Measurements from ENCODE around the gene CD99.
"Not testable (repeated sequence)": the region's sequence is repeated elsewhere in the genome, so short reads cannot be mapped to it uniquely, and the experiment has no call there.

CD99 gene

DNA sequence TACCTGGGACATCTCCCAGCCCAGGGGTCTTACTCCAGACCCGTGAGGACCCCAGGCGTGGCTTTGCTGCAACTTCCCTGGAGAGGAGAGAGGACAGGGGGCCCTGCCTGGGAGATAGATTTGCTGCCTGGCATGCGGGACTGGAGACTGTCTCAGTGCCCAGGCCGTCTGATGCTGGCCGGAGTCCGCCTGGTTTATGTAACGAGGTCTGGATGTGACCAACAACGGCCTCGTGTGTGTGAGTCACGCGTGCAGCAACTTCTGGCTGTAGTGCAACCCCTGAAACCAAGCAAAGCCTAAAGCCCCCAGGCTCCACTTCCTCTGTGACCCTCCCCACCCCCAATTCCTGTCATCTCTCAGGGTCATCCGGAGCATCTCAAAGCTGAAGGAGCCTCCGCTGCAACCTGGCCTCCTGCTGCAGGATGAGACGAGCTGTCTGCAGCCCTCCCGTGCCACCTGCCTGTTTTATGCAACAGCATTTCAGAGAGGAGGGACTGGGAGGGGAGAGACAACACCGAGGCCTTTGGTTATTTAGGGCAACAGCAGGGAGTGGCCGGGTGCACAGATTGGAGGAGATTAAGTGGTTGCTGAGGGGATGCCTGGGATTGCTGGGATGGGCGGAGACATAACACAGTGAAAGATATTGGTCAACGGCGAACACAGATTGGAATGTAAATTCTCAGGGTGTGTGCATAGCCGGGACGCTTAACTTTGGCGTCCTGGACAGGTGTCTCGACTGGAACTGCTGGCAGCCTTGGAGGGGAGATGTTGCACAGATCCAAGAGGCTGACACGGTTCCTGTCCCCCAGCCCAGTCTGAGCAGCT, 76.7 kb downstream of the CD99 start:
- DNase-seq (ENCODE audit: low read depth in 2 of 2, low spot score in 1 of 2), result no peak

GRCh38 chrX:2769615-2770014, 78.5 kb downstream of the CD99 start:
- no peak for DNase-seq (ENCODE audit: low read depth in 2 of 2, low spot score in 1 of 2)

- not testable (repeated sequence) for DNase-seq (ENCODE audit: low read depth in 2 of 2, low spot score in 1 of 2)
Observed at GRCh38 chrX:2773166-2774055, 82.3 kb downstream of the CD99 start.

DNA sequence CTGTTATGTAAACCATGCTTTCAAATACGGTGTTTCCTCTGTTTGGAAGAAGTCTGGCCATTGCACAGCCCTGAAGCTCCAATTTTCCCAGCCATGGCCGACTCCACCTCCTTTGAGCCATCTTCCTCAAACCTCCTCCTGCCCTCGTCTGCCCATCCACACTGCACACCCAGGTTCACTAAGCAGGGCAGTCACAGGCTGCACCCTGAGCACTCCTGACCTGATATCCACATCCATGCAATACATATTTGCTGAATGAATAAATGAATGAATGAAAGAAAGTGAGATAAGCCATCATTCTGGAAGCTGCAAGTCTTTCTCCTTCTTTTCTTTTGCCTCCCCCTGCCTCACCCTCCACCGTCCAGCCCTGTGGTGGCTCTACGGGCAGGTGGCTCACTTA, 83.0 kb downstream of the CD99 start:
- no peak for DNase-seq (ENCODE audit: low read depth in 2 of 2, low spot score in 1 of 2)

- no peak for DNase-seq (ENCODE audit: low read depth in 2 of 2, low spot score in 1 of 2)
Observed at GRCh38 chrX:2774776-2775175, 83.7 kb downstream of the CD99 start.

GRCh38 chrX:2780472-2781225, 89.6 kb downstream of the CD99 start:
- DNase-seq (ENCODE audit: low read depth in 2 of 2, low spot score in 1 of 2), result not testable (repeated sequence)

GRCh38 chrX:2781226-2781571, 90.1 kb downstream of the CD99 start:
- DNase-seq (ENCODE audit: low read depth in 2 of 2, low spot score in 1 of 2), result no peak

GRCh38 chrX:2781698-2782097, 90.6 kb downstream of the CD99 start:
- DNase-seq (ENCODE audit: low read depth in 2 of 2, low spot score in 1 of 2), result no peak

DNA sequence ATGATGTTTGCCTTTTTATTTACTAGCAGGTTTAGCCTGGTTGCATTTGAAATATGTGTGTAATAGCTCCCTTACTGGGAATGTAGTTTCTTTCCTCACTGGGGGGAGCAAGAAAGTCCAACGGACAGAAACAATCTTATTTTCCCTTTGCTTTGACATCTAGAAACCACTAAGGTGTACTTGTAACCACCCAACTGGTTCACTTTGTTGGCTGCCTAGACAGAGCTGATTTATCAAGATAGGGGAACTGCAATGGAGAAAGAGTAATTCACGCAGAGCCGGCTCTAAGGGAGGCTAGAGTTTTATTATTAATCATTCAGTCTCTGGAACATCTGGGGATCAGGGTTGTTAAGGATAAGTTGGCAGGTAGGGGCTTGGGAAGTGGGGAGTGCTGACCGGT, 91.1 kb downstream of the CD99 start:
- DNase-seq (ENCODE audit: low read depth in 2 of 2, low spot score in 1 of 2), result no peak

GRCh38 chrX:2782778-2783177, 91.7 kb downstream of the CD99 start:
- no peak for DNase-seq (ENCODE audit: low read depth in 2 of 2, low spot score in 1 of 2)

DNA sequence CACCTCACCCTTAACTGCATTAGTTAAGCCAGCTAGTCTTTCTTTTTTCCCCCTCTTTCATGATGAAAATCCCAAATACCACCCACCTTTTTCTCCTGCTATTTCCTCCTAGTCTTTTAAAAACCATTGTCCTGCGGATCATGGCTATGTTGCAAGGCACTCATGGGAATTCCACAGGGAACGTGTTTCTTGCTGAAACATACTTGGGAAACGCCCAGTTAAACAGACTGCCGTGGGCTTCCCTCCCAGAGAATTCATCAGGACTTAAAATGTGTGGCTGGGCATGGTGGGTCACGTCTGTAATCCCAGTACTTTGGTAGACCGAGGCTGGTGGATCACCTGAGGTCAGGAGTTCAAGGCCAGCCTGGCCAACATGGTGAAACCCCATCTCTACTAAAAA, 92.9 kb downstream of the CD99 start:
- no peak for DNase-seq (ENCODE audit: low read depth in 2 of 2, low spot score in 1 of 2)

DNA sequence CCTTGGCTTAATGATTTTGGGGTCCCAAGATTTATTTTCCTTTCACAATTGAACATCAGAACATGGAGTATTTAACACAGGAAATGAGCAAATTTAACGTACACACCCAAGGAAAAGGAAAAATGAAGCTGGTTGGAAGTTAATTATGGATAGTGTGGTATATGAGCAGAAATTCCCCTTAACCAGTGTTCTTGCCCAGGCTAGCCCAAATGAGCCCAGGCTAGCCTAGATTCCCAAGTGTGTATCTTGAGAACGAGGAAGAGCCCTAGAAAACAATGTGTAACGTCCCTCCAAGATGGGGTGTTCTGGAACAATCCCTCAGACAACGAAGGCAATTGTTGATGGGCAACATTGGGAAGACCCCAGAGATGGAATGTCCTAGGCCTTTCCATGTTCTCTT, 94.4 kb downstream of the CD99 start:
- no peak for DNase-seq (ENCODE audit: low read depth in 2 of 2, low spot score in 1 of 2)

- DNase-seq (ENCODE audit: low read depth in 2 of 2, low spot score in 1 of 2), result no peak
Observed at GRCh38 chrX:2788980-2789379, 97.9 kb downstream of the CD99 start.

GRCh38 chrX:2789569-2789968, 98.5 kb downstream of the CD99 start:
- no peak for DNase-seq (ENCODE audit: low read depth in 2 of 2, low spot score in 1 of 2)
